ENCODE data around the gene NCOR1.

Gene NCOR1

GRCh38 chr17:16001226-16001897 lies 214.0 kb downstream of the NCOR1 start:
- no peaks in the 10 kb centered on the region for H3K27me3 ChIP-seq (ENCODE audit: insufficient read depth, poor library complexity, severe bottlenecking)
- peaks cover 62% of the 10 kb centered on the region for H3K36me3 ChIP-seq (ENCODE audit: low read depth)
- DNase-seq (ENCODE audit: low spot score) (no peak), ATAC-seq (ENCODE audit: low read depth) (no peak)
- no peaks in the 10 kb centered on the region for H3K9me3 ChIP-seq (ENCODE audit: severe bottlenecking)
- H3K4me1 ChIP-seq (ENCODE audit: insufficient read depth, poor library complexity, severe bottlenecking): peaks cover 11% of the 10 kb centered on the region
- TF ChIP-seq CTCF (IDR thresholded peaks at IDR 0.05; ENCODE audit: poor library complexity, severe bottlenecking): no peak
- H3K4me3 ChIP-seq (ENCODE audit: severe bottlenecking): peak overlapping the region; percentile 65
- no peak overlapping the region for H3K27ac ChIP-seq (ENCODE audit: poor library complexity, severe bottlenecking)

GRCh38 chr17:15999974-16000827 lies 215.1 kb downstream of the NCOR1 start:
- peaks cover 50% of the 10 kb centered on the region for H3K36me3 ChIP-seq (ENCODE audit: low read depth)
- DNase-seq (ENCODE audit: low spot score): no peak
- no peaks in the 10 kb centered on the region for H3K27me3 ChIP-seq (ENCODE audit: insufficient read depth, poor library complexity, severe bottlenecking)
- no peak for TF ChIP-seq CTCF (IDR thresholded peaks at IDR 0.05; ENCODE audit: poor library complexity, severe bottlenecking)
- H3K4me1 ChIP-seq (ENCODE audit: insufficient read depth, poor library complexity, severe bottlenecking): peaks cover 11% of the 10 kb centered on the region
- no peaks in the 10 kb centered on the region for H3K9me3 ChIP-seq (ENCODE audit: severe bottlenecking)
- ATAC-seq (ENCODE audit: low read depth): peak; percentile 8; the same call in 2 of the 3 replicates
- H3K4me3 ChIP-seq (ENCODE audit: severe bottlenecking): peak overlapping the region; percentile 65
- H3K27ac ChIP-seq (ENCODE audit: poor library complexity, severe bottlenecking): peak overlapping the region; percentile 81

- Histone ChIP-seq H3K4me3 (ENCODE audit: severe bottlenecking) (peak within 1 kb of the TSS; percentile 65), H3K9me3 (ENCODE audit: severe bottlenecking) (no peaks in the 10 kb centered on the region), H3K27ac (ENCODE audit: poor library complexity, severe bottlenecking) (peak within 1 kb of the TSS; percentile 81), H3K4me1 (ENCODE audit: insufficient read depth, poor library complexity, severe bottlenecking) (peaks cover 11% of the 10 kb centered on the region), H3K27me3 (ENCODE audit: insufficient read depth, poor library complexity, severe bottlenecking) (no peaks in the 10 kb centered on the region), H3K36me3 (ENCODE audit: low read depth) (peaks cover 47% of the 10 kb centered on the region)
- DNase-seq (ENCODE audit: low spot score) (peak; percentile 96), ATAC-seq (ENCODE audit: low read depth) (peak; percentile 92)
- no peak for TF ChIP-seq CTCF (IDR thresholded peaks at IDR 0.05; ENCODE audit: poor library complexity, severe bottlenecking)
These were observed 216.0 kb downstream of the NCOR1 start, which contains the start of the genes TTC19 and ZSWIM7 for GRCh38 chr17:15999141-15999973. Gene TTC19 (plus strand): TSS chr17:15999824. CDS start chr17:15999849, 25 bp downstream. Gene ZSWIM7 (minus strand): TSS chr17:15999704. CDS start chr17:15999594, 110 bp downstream.

GRCh38 chr17:15998031-15998562 lies 217.2 kb downstream of the NCOR1 start:
- peaks cover 11% of the 10 kb centered on the region for H3K4me1 ChIP-seq (ENCODE audit: insufficient read depth, poor library complexity, severe bottlenecking)
- H3K27ac ChIP-seq (ENCODE audit: poor library complexity, severe bottlenecking): peak overlapping the region; percentile 81
- ATAC-seq (ENCODE audit: low read depth) (no peak), DNase-seq (ENCODE audit: low spot score) (no peak)
- no peak for TF ChIP-seq CTCF (IDR thresholded peaks at IDR 0.05; ENCODE audit: poor library complexity, severe bottlenecking)
- H3K36me3 ChIP-seq (ENCODE audit: low read depth): peaks cover 39% of the 10 kb centered on the region
- H3K4me3 ChIP-seq (ENCODE audit: severe bottlenecking): no peak overlapping the region
- H3K9me3 ChIP-seq (ENCODE audit: severe bottlenecking): no peaks in the 10 kb centered on the region
- H3K27me3 ChIP-seq (ENCODE audit: insufficient read depth, poor library complexity, severe bottlenecking): no peaks in the 10 kb centered on the region
